ENCODE data around the gene GPD1. TPM values are rescaled to one million over a fixed set of nuclear protein-coding genes. Genes with fewer than 3 reads are reported as not detected.
"Not testable (repeated sequence)": the region's sequence is repeated elsewhere in the genome, so short reads cannot be mapped to it uniquely, and the experiment has no call there.

Gene GPD1
- total RNA-seq, 3 donors from 2014 or later = 235 to 4,731 (median 280) TPM

DNA sequence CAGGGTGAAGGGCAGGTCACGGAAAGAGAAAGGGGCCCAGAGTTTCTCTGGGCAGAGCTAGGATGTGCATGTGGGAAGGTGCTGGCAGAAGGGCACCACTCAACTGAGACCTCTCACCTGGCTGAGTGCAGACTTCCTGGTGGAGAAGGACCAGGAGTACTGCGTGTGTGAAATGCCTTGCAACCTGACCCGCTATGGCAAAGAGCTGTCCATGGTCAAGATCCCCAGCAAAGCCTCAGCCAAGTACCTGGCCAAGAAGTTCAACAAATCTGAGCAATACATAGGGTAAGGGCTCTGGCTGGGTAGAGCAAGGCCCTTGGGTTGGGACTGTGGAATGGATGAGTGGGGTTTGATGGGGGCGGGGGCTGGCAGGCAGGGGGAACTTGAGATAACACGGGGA lies 24.0 kb upstream of the GPD1 start:
- no peaks in the 10 kb centered on the region for H3K27me3 ChIP-seq

DNA sequence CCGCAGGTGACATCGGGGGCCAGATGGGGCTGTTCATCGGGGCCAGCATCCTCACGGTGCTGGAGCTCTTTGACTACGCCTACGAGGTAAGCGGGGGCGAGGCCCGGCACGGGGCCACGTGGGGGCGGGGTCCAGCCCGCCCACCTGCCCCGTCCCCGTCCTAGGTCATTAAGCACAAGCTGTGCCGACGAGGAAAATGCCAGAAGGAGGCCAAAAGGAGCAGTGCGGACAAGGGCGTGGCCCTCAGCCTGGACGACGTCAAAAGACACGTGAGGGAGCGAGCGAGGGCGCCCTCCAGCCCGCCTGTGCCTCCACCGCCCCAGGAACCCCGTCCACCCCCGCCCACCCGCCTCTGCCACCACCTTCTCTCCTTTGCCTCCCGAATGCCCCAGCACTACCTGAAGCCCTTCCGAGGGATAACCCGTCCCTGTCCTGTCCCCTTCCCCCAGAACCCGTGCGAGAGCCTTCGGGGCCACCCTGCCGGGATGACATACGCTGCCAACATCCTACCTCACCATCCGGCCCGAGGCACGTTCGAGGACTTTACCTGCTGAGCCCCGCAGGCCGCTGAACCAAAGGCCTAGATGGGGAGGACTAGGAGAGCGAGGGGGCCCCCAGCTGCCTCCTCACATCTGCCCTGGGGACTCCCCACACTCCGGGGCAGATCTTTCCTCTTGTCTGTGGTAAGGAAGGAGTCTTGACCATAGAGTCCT lies 22.6 kb upstream of the GPD1 start:
- intact Hi-C loops (cut with DNase I; ENCODE audit: low total_unique reads) = loop anchor here (10.0 kb wide), 1 partner anchor 94 kb away; no protein-coding TSS in a partner anchor
- peak overlapping the region in 1 of 2 donors; percentile 4 for H3K27ac ChIP-seq

More for the DNA sequence above, 24.0 kb upstream of the GPD1 start:
- Histone ChIP-seq H3K4me1 (no peaks in the 10 kb centered on the region), H3K36me3 (no peaks in the 10 kb centered on the region), H3K27ac (no peak overlapping the region), H3K4me3 (no peak overlapping the region), H3K9me3 (no peaks in the 10 kb centered on the region)
- intact Hi-C loops (cut with DNase I; ENCODE audit: low total_unique reads) = loop anchor here (10.0 kb wide), 1 partner anchor 95 kb away; no protein-coding TSS in a partner anchor
- DNase-seq (ENCODE audit: low spot score in 2 of 2) = no peak
- TF ChIP-seq POLR2A (IDR thresholded peaks at IDR 0.05) (no peak), POLR2AphosphoS5 (IDR thresholded peaks at IDR 0.05) (no peak)
- TF ChIP-seq, protein P1, sequence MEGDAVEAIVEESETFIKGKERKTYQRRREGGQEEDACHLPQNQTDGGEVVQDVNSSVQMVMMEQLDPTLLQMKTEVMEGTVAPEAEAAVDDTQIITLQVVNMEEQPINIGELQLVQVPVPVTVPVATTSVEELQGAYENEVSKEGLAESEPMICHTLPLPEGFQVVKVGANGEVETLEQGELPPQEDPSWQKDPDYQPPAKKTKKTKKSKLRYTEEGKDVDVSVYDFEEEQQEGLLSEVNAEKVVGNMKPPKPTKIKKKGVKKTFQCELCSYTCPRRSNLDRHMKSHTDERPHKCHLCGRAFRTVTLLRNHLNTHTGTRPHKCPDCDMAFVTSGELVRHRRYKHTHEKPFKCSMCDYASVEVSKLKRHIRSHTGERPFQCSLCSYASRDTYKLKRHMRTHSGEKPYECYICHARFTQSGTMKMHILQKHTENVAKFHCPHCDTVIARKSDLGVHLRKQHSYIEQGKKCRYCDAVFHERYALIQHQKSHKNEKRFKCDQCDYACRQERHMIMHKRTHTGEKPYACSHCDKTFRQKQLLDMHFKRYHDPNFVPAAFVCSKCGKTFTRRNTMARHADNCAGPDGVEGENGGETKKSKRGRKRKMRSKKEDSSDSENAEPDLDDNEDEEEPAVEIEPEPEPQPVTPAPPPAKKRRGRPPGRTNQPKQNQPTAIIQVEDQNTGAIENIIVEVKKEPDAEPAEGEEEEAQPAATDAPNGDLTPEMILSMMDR (IDR thresholded peaks at IDR 0.05) = no peak

DNA sequence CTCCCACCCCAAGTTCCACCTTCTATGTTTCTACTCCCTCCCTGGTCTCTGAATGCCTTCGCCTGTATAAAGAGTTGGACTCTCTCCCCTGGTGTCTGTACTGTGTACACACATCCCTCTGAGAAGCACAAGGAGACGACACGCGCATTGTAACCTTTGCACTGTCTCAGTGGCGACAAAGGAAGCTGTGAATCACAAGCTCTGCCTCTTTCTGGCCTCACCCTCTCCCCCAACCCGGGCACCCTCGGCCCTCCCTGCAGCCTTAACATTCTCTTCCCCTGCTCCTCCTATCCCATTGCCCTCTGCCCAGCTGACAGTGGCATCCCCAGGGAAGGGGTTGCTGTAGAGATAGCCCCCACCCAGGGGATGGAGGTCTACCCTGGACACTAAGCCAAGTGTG lies 21.2 kb upstream of the GPD1 start:
- TF ChIP-seq POLR2AphosphoS5 (IDR thresholded peaks at IDR 0.05) = no peak
- TF ChIP-seq, protein P1 (IDR thresholded peaks at IDR 0.05) = no peak
- no peak for TF ChIP-seq POLR2A (IDR thresholded peaks at IDR 0.05)
- DNase-seq (ENCODE audit: low spot score in 2 of 2) = no peak
- Histone ChIP-seq H3K4me3 (no peak overlapping the region), H3K4me1 (no peaks in the 10 kb centered on the region), H3K36me3 (no peaks in the 10 kb centered on the region), H3K27ac (peak overlapping the region in 1 of 2 donors; percentile 12), H3K27me3 (no peaks in the 10 kb centered on the region), H3K9me3 (no peaks in the 10 kb centered on the region)
- intact Hi-C loops (cut with DNase I; ENCODE audit: low total_unique reads) = loop anchor here (10.0 kb wide), 1 partner anchor 92 kb away; no protein-coding TSS in a partner anchor

More for the DNA sequence above, 22.6 kb upstream of the GPD1 start:
- Histone ChIP-seq H3K9me3 (no peaks in the 10 kb centered on the region), H3K36me3 (no peaks in the 10 kb centered on the region), H3K27me3 (no peaks in the 10 kb centered on the region), H3K4me1 (no peaks in the 10 kb centered on the region), H3K4me3 (peak overlapping the region in 2 of 3 donors; percentile 33 to 58)
- TF ChIP-seq, protein P1 (IDR thresholded peaks at IDR 0.05) = no peak
- TF ChIP-seq POLR2A (IDR thresholded peaks at IDR 0.05) (no peak), POLR2AphosphoS5 (IDR thresholded peaks at IDR 0.05) (no peak)
- DNase-seq (ENCODE audit: low spot score in 2 of 2) = no peak

DNA sequence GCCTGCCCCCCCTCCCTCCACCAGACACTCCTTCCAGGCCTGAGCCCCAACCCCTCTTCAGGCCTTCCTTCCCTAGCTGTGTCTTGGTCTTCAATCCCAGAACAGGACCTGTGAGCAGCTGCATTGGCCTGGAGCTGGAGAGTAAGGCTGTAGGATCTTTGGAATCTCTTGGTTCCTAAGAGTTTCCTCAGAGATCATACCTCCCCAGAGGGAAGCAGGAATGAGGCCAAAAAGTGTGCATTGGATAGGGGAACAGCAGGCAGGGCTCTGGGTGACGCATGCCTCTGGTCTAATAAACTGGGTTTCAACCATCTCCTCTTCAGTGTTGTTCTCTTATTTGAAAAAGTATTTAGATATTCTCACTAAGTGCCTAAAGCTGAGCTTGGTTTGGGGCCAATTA lies 20.5 kb upstream of the GPD1 start:
- TF ChIP-seq POLR2AphosphoS5 (IDR thresholded peaks at IDR 0.05) = no peak
- TF ChIP-seq POLR2A (IDR thresholded peaks at IDR 0.05) = no peak
- TF ChIP-seq, protein P1 (IDR thresholded peaks at IDR 0.05) = no peak
- intact Hi-C loops (cut with DNase I; ENCODE audit: low total_unique reads) = loop anchor here (10.0 kb wide), 1 partner anchor 92 kb away; no protein-coding TSS in a partner anchor
- Histone ChIP-seq H3K36me3 (no peaks in the 10 kb centered on the region), H3K27ac (peak overlapping the region in 1 of 2 donors; percentile 12), H3K4me1 (no peaks in the 10 kb centered on the region), H3K9me3 (no peaks in the 10 kb centered on the region), H3K4me3 (no peak overlapping the region), H3K27me3 (no peaks in the 10 kb centered on the region)
- DNase-seq (ENCODE audit: low spot score in 2 of 2) = no peak

DNA sequence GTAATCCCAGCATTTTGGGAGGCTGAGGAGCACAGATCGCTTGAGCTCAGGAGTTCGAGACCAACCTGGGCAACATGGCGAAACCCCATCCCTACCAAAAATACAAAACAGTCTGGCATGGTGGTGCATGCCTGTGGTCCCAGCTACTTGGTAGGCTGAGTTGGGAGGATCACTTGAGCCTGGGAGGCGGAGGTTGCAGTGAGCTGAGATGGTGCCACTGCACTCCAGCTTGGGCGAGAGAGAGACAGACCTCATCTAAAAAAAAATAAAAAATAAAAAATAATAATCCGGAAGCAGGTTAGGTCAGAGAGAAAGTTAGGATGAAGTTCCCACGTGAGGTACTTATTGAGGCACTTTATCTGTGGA lies 19.4 kb upstream of the GPD1 start:
- peak overlapping the region; percentile 87 to 96 (median 88) for H3K4me3 ChIP-seq
- H3K36me3 ChIP-seq; DNase-seq (ENCODE audit: low spot score in 2 of 2); H3K9me3 ChIP-seq; H3K4me1 ChIP-seq; H3K27me3 ChIP-seq: not testable (repeated sequence)
- intact Hi-C loops (cut with DNase I; ENCODE audit: low total_unique reads) = loop anchor here (10.0 kb wide), 1 partner anchor 90 kb away; no protein-coding TSS in a partner anchor
- peak overlapping the region; percentile 96 to 98 for H3K27ac ChIP-seq
